Measurements from ENCODE around the gene GRK6. TPM values are rescaled to one million over a fixed set of nuclear protein-coding genes. Genes with fewer than 3 reads are reported as not detected.
A peak's percentile ranks its signal among the peaks of the same experiment; 100 is the strongest.

GRK6 gene
- total and polyA plus RNA-seq, 9 of the 15 experiments (the other 6 are each of a cell fraction or from before 2014, with no cell fraction given): 0.63 to 122 (median 44.5) TPM

DNA sequence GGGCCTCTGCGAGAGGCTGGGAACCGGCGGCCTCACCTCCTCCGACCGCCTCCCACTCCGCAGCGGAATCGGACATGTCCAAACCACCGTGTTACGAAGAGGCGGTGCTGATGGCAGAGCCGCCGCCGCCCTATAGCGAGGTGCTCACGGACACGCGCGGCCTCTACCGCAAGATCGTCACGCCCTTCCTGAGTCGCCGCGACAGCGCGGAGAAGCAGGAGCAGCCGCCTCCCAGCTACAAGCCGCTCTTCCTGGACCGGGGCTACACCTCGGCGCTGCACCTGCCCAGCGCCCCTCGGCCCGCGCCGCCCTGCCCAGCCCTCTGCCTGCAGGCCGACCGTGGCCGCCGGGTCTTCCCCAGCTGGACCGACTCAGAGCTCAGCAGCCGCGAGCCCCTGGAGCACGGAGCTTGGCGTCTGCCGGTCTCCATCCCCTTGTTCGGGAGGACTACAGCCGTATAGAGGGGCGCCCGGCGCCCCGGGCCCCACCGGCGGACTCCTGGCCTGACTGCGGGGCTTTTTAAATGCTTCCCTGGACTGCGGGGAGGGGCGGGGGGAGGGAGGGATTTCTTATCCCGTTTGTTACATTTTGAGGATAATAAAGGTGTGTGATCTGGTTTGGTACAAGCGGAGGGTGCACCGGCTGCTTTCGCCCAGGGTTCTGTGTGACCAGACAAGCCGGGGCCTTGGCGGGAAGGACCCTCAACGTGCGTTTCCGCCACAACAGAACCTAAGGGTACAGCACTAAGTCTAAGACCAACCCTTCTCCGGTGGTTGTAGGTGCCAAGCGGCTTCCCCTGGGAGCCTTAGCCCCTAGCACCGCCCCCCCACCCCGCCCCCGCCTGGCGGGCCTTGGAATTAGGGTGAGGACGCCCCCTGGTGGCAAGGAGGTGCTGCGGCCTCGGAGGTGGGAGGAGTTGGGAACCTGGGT is 29.4 kb downstream of the GRK6 start (continued):
- TF ChIP-seq, protein P1, sequence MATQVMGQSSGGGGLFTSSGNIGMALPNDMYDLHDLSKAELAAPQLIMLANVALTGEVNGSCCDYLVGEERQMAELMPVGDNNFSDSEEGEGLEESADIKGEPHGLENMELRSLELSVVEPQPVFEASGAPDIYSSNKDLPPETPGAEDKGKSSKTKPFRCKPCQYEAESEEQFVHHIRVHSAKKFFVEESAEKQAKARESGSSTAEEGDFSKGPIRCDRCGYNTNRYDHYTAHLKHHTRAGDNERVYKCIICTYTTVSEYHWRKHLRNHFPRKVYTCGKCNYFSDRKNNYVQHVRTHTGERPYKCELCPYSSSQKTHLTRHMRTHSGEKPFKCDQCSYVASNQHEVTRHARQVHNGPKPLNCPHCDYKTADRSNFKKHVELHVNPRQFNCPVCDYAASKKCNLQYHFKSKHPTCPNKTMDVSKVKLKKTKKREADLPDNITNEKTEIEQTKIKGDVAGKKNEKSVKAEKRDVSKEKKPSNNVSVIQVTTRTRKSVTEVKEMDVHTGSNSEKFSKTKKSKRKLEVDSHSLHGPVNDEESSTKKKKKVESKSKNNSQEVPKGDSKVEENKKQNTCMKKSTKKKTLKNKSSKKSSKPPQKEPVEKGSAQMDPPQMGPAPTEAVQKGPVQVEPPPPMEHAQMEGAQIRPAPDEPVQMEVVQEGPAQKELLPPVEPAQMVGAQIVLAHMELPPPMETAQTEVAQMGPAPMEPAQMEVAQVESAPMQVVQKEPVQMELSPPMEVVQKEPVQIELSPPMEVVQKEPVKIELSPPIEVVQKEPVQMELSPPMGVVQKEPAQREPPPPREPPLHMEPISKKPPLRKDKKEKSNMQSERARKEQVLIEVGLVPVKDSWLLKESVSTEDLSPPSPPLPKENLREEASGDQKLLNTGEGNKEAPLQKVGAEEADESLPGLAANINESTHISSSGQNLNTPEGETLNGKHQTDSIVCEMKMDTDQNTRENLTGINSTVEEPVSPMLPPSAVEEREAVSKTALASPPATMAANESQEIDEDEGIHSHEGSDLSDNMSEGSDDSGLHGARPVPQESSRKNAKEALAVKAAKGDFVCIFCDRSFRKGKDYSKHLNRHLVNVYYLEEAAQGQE (IDR thresholded peaks at IDR 0.05; ENCODE audit: borderline replicate concordance): no peak
- TF ChIP-seq, protein P1 (CRISPR knock-in tag; IDR thresholded peaks at IDR 0.05; ENCODE audit: low read depth): no peak
- TF ChIP-seq MBD2 (IDR thresholded peaks at IDR 0.05; ENCODE audit: borderline replicate concordance, low read depth) (no peak; the same call in 1 of the 2 replicates), ELF1 (tag; IDR thresholded peaks at IDR 0.05) (no peak), THRAP3 (IDR thresholded peaks at IDR 0.05; ENCODE audit: borderline replicate concordance) (no peak), FOXK1 (CRISPR knock-in tag; IDR thresholded peaks at IDR 0.05; ENCODE audit: borderline replicate concordance) (0 out of 2 replicates have a peak, but pooled peaks have one; percentile 22), HIVEP1 (CRISPR knock-in tag; IDR thresholded peaks at IDR 0.05) (no peak), ZFX (CRISPR knock-in tag; IDR thresholded peaks at IDR 0.05) (no peak; the same call in 1 of the 2 replicates), SP1 (CRISPR knock-in tag; IDR thresholded peaks at IDR 0.05) (peak; percentile 54; the same call in 1 of the 2 replicates)
- TF ChIP-seq, protein P2, sequence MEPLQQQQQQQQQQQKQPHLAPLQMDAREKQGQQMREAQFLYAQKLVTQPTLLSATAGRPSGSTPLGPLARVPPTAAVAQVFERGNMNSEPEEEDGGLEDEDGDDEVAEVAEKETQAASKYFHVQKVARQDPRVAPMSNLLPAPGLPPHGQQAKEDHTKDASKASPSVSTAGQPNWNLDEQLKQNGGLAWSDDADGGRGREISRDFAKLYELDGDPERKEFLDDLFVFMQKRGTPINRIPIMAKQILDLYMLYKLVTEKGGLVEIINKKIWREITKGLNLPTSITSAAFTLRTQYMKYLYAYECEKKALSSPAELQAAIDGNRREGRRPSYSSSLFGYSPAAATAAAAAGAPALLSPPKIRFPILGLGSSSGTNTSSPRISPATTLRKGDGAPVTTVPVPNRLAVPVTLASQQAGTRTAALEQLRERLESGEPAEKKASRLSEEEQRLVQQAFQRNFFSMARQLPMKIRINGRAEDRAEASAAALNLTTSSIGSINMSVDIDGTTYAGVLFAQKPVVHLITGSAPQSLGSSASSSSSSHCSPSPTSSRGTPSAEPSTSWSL (CRISPR knock-in tag; IDR thresholded peaks at IDR 0.05; ENCODE audit: borderline replicate concordance): no peak
- TF ChIP-seq, protein P3, sequence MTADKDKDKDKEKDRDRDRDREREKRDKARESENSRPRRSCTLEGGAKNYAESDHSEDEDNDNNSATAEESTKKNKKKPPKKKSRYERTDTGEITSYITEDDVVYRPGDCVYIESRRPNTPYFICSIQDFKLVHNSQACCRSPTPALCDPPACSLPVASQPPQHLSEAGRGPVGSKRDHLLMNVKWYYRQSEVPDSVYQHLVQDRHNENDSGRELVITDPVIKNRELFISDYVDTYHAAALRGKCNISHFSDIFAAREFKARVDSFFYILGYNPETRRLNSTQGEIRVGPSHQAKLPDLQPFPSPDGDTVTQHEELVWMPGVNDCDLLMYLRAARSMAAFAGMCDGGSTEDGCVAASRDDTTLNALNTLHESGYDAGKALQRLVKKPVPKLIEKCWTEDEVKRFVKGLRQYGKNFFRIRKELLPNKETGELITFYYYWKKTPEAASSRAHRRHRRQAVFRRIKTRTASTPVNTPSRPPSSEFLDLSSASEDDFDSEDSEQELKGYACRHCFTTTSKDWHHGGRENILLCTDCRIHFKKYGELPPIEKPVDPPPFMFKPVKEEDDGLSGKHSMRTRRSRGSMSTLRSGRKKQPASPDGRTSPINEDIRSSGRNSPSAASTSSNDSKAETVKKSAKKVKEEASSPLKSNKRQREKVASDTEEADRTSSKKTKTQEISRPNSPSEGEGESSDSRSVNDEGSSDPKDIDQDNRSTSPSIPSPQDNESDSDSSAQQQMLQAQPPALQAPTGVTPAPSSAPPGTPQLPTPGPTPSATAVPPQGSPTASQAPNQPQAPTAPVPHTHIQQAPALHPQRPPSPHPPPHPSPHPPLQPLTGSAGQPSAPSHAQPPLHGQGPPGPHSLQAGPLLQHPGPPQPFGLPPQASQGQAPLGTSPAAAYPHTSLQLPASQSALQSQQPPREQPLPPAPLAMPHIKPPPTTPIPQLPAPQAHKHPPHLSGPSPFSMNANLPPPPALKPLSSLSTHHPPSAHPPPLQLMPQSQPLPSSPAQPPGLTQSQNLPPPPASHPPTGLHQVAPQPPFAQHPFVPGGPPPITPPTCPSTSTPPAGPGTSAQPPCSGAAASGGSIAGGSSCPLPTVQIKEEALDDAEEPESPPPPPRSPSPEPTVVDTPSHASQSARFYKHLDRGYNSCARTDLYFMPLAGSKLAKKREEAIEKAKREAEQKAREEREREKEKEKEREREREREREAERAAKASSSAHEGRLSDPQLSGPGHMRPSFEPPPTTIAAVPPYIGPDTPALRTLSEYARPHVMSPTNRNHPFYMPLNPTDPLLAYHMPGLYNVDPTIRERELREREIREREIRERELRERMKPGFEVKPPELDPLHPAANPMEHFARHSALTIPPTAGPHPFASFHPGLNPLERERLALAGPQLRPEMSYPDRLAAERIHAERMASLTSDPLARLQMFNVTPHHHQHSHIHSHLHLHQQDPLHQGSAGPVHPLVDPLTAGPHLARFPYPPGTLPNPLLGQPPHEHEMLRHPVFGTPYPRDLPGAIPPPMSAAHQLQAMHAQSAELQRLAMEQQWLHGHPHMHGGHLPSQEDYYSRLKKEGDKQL (CRISPR knock-in tag; IDR thresholded peaks at IDR 0.05; ENCODE audit: borderline replicate concordance): no peak

Measured in K562 (cell line).